CD4-positive, alpha-beta T cell treated with Interleukin-12 subunit alpha and Interleukin-12 subunit beta, for 1 hour (primary cell): ENCODE results near the gene CANT1.
A peak's percentile ranks its signal among the peaks of the same experiment; 100 is the strongest.
"Not testable (repeated sequence)": the region's sequence is repeated elsewhere in the genome, so short reads cannot be mapped to it uniquely, and the experiment has no call there.

Experiments
- DNase-seq: peaks from one replicate; pipeline ENCODE4 v3.0.0-alpha.2; 2020

CANT1 gene

DNA sequence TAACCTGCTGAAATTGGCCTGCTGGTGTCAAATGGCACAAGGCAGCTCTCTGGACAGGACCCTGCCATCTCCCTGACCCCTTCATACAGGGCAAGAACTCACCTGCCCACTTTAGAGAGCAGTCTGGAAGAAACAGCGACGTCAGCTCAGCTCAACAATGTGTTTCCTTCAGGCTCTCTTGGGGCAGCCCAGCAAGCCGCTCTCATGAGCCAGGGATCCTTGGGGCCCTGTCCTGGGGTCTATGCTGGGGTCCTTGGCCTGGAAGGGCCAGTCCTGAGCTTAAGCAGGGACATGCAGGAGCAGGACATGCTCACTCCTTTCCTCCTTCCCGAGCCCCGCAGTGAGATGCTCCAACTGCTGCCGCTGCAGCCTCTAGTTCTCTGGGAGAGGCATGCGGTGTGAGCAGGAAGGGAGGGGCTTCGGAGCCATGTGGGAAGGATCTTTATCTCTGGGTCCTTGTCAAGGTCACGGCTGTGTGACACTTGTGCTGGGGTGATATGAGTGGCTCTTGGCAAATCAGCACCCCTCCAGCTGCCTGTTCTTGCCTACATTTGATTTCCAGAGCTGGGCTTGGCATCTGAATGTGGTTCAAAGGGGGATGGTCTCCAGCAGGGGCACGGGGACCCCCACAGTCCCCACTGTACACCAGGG is 17.8 kb upstream of the CANT1 start:
- DNase-seq: no peak

DNA sequence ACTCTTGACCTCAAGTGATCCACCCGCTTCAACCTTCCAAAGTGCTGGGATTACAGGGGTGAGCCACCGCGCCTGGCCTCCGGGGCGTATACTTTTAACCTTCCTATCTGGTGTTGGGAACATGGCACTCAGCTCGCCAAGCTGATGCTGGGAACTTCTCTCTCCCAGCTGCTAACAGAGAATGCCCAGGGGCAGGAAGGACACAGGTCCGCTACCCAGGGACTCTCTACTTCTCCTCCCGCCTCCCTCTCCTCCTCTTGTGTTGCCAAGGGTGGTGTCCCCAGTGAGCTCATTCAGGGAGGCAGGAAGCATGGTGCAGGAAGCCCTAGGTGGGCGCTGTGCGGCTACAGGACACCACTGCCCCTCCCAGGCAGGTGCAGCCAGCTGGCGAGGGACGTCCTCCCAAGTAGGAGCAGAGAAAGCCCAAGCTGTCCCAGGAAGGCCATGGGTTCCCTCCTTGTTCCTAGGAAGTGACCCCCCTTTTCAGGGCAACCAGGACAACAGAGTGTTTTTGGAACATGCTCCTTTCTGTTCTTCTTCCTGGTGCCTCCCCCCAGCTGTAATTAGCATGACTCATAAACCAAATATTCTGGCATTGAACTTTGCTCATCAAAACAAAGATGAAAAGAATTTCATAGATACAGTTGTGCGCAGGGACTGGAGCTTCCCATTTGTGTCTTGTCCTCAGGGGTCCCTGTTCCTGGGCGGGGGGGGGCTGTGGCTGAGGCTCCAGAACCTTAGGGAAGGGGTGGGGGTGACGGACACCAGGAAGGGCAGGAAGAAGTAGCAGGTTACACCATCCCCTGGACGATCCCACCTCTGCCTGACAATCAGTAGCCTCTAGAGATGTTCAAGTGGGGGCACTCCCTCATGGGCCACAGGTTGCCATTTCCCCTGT is 17.1 kb upstream of the CANT1 start:
- DNase-seq: no peak

DNA sequence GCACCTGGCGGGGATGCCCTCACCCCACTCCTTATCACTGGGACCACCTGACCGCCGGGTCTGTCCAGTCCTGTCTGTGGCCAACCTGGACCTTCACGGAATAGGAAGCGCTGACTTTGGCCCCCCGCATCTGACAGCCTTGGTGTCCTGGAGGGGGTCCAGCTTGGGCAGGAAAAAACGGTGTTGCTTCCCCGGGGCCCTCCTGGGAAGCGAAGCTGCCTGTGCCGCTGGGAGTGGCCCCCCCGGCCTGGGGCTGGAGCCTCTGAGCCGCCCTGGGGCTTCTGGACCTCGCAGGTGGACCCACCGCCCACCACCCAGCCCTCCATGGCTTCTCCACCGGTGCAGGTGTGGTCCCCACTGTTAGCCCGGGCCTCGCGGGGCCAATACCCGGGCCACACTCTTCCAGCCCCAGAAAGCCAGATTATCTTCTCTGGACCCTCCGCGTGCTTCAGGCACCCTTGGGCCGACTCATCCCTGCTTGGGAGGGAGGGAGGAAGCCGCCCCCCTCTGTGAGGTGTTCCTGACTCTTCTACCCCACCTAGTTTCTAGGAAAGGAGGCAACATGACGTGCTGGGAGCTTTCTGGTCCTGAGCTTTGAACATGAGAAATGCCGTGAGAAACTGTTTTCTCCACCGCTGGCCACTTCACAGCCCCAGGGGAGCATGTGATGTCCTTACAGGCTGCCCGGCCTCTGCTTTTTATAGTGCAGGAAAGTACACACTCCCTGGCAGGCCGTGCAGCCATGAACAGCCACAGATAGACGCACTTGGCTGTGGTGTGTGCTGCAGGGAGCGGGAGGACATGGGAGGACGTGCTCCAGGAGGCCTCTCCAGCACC is 15.6 kb upstream of the CANT1 start:
- DNase-seq: no peak

DNA sequence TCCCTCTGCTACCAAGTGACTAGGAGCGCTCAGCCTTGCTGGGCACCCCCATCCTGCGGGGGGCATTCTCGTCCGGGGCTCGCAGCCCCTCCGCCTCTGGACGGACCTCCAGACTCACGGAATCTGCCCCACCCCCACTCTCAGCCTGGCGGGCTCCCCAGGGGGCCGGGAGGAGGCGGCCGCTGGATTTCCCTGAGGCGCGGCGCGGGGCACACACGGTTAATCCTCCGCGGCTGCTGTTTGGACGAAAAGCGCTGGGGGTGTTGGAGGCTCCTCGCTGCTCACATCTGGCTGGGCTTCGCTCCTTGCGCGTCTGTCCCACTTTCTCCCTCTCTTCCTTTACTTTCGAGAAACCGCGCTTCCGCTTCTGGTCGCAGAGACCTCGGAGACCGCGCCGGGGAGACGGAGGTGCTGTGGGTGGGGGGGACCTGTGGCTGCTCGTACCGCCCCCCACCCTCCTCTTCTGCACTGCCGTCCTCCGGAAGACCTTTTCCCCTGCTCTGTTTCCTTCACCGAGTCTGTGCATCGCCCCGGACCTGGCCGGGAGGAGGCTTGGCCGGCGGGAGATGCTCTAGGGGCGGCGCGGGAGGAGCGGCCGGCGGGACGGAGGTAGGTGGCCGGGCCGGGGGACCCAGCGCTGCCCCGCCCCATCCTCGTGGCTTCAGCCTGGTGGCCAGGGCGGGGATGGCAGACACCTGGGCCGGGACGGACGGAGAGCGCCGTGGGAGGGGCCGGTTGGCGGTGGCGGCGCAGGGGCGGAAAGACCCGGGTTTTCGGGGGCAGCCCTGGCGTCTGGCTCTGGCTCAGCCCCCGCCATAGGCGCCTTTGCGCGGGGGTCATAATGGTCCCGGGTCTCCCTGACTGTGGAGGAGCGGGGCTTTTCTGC is 14.6 kb upstream of the CANT1 start, which contains the start of gene C1QTNF1:
TSS of gene C1QTNF1 (plus strand) at position 284 of the 886 bp plus-strand sequence. CDS start 19,800 bp downstream, outside the sequence.
- peak; percentile 15 for DNase-seq

DNA sequence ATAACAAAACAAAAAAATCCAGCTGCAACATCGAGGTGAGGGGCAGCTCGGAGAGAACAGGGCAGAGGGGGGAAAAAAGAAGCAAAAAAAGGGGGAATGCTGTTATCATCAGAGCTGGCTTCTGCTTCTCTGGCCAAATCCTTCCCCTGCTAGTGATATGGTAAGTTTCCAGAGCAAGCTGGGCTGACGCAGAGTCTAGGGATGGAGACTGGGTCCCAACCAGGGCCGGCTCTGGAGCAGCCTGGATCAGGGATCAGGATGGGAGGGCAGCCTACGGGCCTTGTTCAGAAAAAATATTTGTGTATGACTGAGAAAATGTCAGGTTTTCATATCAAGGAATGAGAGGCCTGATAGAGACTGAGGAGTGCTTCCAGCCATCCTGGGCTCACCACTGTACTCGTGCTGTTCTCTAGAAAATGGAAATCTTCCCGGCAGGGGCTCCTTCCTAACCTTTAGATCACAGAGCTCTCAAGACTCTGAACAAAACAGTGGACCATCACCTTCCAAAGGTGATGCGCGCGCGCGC is 13.7 kb upstream of the CANT1 start:
- no peak for DNase-seq

DNA sequence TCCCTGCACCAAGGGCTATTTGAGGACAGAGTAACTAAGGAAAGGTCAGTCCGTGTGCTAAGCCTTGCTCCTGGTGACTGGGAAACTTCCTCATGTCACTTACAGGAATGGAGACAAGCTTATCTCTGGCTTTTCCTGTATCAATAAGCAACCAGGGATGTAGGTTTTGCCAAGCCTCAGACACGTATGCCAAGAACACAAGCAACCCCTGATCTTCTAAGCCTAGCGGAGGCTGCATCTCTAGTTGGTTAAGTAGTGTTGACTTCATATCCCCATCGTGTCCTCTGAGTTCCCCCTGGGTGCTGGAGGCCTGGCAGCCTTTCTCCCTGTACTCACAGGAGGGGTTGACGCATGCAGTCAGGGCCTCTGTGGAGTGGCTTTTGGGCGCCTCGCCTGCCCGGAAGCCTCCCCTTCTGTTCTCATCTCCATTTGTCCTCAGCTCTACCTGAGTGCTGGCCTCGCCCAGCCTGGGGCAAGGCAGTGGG is 13.0 kb upstream of the CANT1 start:
- DNase-seq: no peak

DNA sequence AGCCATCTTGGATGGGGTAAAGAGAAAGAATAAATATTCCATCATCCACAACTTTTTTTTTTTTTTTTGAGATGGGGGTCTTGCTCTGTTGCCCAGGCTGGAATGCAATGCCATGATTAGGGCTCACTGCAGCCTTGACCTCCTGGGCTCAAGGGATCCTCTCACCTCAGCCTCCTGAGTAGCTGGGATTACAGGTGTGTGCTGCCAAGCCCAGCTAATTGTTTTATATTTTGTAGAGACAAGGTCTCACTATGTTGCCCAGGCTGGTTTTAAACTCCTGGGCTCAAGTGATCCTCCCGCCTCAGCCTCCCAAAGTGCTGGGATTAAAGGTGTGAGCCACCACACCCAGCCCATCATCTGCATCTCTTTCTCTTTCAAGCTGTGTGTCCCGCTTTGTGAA is 12.4 kb upstream of the CANT1 start:
- DNase-seq: not testable (repeated sequence)

DNA sequence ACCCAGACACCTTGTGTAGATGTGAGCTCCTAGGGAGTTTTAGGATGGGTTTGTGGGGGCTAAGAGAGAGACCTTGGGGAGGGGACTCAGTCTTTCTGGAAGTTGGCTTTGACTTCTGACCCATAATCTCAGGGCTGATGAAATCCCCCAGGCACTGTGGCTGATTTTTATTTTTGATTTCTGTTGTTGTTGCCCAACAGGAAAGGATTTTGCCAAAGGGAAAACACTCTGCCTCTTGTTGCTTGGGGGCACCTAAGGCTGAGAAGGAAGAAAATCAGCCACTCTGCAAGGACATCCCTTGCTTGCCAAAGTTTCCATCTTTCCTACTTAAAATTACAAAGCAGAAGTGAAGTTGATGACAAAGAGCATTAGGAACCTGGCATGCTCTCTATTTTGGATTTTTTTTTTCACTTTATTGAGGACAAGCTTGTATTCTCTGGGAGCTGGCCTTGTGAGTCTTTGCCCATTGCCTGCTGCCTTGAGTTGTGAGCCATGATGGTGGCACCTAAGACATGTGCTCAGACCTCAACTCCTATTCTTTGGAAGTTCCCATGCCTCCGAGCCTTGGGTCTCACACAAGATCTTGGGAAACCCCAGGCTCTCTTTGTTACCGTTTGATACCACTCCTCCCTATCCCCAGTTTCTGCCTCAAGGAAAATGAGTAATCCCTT is 11.2 kb upstream of the CANT1 start:
- no peak for DNase-seq

DNA sequence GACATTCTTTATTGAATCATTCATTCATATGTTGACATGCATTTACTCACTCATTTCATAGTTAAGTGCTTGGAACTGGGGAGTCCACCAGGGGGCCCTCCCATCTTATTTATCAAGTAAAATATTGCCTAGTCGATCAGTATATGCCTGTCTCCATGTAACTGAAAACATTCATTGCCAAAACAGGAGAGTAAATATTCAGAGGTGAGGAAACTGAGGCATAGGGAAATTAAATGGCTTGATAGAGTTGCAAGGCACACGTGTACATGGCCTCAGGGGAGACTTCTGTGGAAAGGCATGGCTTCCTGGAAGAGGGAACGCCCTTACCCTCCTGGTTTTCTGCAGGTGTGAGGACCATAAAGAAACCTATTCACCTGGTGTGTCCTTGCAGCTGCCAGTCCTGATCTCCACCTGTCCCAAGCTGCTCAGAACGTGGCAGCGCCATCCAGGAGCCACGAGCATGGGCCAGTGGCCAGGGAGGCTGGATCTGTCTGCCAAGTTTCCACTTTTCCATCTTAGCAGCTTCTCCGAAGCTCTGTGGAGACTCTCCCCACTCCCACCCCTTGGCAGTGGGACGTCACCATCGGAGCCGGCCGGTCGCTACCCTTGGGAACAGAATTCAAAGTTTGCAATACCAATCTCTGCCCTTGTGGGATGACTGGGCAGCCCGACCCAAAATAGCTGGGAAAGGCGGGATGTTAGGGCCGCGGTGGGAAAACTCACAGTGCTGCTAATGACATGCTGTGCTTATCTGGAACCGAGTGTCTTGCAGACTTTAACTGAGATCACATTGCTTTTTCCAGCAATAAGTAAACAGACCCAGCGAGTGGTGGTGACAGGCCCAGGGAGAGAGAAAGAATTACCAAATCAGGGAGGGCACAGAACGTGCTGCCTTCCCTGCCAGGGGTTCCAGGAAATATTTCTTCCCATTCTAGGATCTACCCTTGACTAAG is 10.3 kb upstream of the CANT1 start:
- peak; percentile 55 for DNase-seq

DNA sequence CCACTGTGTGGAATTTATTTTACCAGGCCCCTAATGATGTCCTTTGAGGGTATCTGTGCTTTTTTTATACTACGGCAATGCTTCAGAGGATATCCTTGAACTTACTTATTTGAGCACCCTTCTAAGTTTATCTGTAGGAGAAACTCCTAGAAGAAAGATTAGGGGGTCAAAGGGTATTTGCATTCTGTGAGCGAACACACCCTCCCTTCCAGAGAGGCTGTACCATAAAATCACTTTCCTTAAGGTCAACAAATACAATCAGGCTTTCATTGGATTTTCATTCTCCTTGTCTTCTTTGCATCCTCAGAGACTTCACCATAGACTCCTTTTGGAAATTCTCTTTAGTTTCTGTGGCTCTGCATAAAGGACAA is 9.7 kb upstream of the CANT1 start:
- DNase-seq: no peak

DNA sequence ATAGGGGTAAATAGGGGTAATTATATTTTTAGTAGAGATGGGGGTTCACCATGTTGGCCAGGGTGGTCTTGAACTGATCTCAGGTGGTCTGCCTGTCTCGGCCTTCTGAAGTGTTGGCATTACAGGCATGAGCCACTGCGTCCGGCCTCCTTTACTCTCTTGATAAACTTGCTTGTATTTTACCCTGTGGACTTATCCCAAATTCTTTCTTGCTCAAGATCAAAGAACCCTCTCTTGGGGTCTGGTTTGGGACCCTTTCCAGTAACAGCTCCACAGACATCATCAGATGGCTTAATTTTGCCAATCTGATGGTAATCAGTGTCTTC is 8.8 kb upstream of the CANT1 start:
- DNase-seq: no peak

DNA sequence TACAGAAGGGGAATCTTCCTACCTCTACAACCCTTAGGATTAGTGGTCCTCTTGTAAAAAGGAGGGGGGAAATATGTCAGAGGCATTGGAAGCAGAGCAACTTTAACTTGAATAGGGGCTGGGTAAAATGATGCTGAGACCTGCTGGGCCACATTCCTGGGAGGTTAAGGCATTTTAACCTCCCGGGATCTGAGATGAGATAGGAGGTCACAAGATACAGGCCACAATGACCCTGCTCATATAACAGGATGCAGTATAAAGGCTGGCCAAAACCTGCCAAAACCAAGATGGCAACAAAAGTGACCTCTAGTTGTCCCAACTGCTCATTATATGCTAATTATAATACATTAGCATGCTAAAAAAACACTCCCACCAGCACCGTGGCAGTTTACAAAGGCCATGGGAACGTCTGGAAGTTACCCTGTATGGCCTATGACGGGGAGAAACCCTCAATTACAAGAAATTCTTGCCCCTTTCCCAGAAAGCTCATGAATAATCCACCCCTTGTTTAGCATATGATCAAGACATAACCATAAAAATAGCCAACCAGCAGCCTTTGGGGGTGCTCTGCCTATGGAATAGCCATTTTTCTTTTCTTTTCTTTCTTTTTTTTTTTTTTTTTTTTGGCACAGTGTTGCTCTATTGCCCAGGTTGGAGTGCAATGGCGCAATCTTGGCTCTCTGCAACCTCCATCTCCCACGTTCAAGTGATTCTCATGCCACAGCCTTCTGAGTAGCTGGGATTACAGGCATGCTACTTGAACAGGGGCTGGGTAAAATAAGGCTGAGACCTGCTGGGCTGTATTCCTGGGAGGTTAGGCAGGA is 8.2 kb upstream of the CANT1 start:
- DNase-seq: no peak

DNA sequence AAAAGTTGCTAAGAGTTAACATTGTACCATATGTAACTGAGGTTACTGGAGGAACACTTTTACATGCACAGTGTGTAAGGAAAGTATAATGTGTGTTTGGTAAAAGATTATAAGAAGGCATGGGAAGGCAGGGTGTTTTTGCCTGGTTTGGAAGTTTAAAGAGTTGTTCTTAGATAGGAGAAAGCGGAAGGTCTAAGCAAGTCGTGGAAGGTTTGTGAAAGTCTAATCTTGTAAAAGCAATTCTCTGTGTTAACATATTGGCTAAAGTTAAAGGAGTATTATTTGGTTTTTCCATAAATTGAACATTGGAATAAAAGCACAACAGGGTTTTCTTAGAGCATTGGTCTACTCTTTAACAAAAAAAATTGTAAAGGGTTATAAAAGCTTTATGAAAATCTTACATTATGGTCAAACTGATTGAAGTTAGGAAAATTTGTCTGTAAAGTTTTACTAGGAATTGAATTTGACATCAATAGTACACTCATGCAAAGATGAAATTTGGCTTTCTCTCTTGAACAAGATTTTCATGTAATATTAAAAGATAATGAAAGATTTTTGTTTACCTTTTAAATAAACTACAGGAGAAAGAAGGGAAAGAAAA is 4.7 kb upstream of the CANT1 start:
- no peak for DNase-seq

DNA sequence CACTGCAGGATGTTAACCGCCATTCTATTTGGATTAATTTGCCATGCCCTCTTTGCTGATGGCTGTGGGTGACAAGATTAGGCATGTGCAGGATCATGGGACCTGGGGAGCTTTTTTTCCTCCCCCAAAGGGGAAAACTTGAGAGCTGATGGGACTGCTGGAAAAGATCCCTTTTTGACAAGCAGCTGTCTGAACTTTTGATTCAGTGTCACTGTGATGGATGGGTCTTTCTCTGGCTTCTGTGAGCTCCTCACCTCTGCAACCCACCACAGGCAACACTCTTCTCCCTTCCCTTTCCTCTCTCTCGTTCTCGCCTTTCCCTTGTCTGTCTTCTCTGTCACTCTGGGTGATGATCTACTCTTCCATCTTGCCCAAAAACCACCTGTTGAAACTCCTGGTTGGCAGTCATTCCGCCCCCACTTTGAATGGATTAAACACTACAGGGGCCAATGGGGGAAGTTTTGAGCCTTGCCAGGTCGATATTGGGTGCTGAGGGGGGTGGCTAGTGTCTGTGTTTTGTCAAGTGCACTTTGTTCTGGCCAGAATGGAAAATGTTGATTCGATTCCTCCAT is 3.1 kb upstream of the CANT1 start:
- no peak for DNase-seq

DNA sequence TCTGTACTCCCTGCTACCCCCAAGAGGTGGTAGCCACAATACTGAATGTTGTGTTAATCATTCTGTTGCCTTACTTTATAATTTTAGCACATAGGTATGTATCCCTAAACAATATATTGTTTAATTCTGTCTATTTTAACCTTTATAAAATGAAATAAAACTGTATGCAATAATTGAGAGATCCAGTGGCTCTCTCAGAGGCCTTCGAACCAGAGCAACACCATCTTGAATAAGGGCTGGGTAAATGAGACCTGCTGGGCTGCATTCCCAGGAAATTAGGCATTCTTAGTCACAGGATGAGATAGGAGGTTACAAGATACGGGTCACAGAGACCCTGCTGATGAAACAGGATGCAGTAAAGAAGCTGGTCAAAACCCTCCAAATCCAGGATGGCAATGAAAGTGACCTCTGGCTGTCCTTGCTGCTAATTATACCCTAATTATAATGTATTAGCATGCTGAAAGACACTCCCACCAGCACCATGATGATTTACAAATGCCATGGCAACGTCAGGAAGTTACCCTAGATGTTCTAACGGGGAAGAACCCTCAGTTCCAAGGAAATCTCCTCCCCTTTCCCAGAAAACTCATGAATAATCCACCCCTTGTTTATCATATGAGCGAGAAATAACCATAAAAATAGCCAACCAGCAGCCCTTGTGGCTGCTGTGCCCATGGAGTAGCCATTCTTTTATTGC is 2.0 kb upstream of the CANT1 start:
- DNase-seq: no peak

DNA sequence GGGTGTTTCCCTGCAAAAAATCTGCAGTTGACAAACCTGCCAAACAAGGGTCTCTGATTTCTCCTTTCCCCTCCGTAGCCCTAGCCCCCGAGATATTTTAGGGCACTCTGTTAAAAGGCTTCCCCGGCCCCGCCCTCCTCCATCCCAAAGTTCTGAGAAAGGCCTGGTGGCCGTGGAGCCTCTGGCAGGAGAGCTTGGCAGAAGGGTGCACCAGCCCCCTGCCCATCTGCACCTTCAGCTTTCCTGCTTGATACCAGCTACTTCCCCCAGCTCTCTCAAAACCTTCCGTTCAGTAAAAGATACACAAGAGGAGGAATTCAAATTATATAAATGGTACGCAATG is 711 bp upstream of the CANT1 start:
- DNase-seq: no peak

DNA sequence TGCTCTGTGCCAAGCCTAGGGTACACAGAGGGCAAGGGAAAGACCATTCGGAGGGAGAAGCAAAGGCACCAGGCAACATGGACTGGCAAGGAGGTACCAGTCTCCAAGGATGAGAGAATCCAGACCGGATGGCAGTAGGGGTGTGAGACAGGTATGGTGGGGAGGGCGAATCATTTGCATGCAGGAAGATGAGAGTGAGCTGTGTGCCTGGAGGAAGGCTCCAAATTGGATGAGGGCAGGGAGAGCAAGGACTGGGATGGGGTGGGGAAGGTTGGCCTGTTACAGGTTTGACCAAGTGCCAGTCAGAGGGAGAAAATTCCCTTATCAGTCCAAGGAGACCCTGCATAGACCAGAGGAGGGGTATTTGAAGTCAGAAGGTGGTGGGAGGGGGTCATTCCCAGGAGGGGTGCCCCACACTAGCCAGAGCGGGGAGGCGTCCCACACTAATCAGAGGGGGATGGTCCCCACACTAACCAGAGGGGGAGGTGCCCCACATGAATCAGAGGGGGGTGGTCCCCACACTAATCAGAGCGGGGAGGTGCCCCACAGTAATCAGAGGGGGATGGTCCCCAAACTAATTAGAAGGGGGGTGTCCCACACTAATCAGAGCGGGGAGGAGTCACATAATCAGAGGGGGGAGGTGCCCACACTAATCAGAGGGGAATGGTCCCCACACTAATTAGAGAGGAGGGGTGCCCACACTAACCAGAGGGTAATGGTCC is 737 bp downstream of the CANT1 start:
- no peak for DNase-seq
